Liver (tissue), 3 donors: Measurements from ENCODE around the gene MLXIP.

Experiments used
- FOXA1 ChIP-seq: IDR thresholded peaks from 2 replicates; pipeline ENCODE4 v1.6.1; 2016; ENCODE audit warnings: antibody characterized with exemption
- TF ChIP-seq, protein P1 (sequence below): IDR thresholded peaks from 2 replicates; pipeline ENCODE4 v1.6.1; 2016; ENCODE audit warnings: antibody characterized with exemption
- TF ChIP-seq, protein P2 (sequence below): fragments of 150-350 bp; IDR thresholded peaks from 2 replicates; pipeline ENCODE4 v1.5.1; 2017; ENCODE audit warnings: improper control_type of control experiment, low read depth, low read length; ENCODE audit not compliant: missing input control
- donor health status: healthy.
- donor health status: healthy.

DNA sequence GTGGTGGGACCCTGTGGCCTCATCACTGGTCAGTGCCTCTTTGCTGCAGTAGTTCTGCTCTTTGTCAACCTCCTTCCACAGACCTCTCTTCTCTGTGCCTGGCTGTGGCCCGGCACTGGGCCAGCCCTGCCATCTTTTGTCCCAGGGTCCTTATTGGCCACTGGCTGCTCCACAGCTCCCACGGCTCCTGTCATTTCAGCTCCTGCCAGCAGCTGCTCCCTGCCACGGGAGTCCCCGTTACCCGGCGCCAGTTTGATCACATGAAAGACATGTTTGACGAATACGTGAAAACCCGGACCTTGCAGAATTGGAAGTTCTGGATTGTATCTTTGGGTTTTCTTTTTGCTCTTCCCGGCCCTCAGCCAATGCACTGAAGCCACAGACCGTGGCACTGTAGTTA, 60.1 kb downstream of the MLXIP start:
- TF ChIP-seq, protein P1, sequence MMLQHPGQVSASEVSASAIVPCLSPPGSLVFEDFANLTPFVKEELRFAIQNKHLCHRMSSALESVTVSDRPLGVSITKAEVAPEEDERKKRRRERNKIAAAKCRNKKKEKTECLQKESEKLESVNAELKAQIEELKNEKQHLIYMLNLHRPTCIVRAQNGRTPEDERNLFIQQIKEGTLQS = no peak
- TF ChIP-seq, protein P2, sequence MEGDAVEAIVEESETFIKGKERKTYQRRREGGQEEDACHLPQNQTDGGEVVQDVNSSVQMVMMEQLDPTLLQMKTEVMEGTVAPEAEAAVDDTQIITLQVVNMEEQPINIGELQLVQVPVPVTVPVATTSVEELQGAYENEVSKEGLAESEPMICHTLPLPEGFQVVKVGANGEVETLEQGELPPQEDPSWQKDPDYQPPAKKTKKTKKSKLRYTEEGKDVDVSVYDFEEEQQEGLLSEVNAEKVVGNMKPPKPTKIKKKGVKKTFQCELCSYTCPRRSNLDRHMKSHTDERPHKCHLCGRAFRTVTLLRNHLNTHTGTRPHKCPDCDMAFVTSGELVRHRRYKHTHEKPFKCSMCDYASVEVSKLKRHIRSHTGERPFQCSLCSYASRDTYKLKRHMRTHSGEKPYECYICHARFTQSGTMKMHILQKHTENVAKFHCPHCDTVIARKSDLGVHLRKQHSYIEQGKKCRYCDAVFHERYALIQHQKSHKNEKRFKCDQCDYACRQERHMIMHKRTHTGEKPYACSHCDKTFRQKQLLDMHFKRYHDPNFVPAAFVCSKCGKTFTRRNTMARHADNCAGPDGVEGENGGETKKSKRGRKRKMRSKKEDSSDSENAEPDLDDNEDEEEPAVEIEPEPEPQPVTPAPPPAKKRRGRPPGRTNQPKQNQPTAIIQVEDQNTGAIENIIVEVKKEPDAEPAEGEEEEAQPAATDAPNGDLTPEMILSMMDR = no peak
- no peak for TF ChIP-seq FOXA1
